HepG2 (cell line): ENCODE data around the gene KRTAP3-2. TPM values are rescaled to one million over a fixed set of nuclear protein-coding genes. Genes with fewer than 3 reads are reported as not detected.
A peak's percentile ranks its signal among the peaks of the same experiment; 100 is the strongest.

Source experiments
- CHD2 ChIP-seq: IDR thresholded peaks from 2 replicates; pipeline ENCODE4 v1.6.1; 2011; ENCODE audit warnings: low read depth, low read length, improper control_type of control experiment
- DPF2 ChIP-seq: sonication (generic); formaldehyde crosslinking; IDR thresholded peaks from 2 replicates; pipeline ENCODE4 v1.4.0; 2020; ENCODE audit warnings: mild to moderate bottlenecking, low read depth, missing genetic modification reagents, borderline replicate concordance
- DR1 ChIP-seq: sonication (generic); formaldehyde crosslinking; IDR thresholded peaks from 2 replicates; pipeline ENCODE4 v1.8.0; 2021; ENCODE audit warnings: mild to moderate bottlenecking, missing genetic modification reagents, inconsistent platforms
- EHMT2 ChIP-seq: fragments of 200-600 bp; sonication (generic); IDR thresholded peaks from 2 replicates; pipeline ENCODE4 v1.7.0; 2017; ENCODE audit warnings: antibody characterized with exemption, low read depth, low read length, borderline replicate concordance
- JARID2 ChIP-seq: sonication (generic); formaldehyde crosslinking; IDR thresholded peaks from 2 replicates; pipeline ENCODE4 v1.8.1; 2023; ENCODE audit warnings: missing genetic modification reagents, inconsistent platforms; ENCODE audit not compliant: insufficient replicate concordance
- KDM1A ChIP-seq: IDR thresholded peaks from 2 replicates; pipeline ENCODE4 v1.6.1; 2016; ENCODE audit warnings: missing compliant biosample characterization
- MIXL1 ChIP-seq: IDR thresholded peaks from 2 replicates; pipeline ENCODE4 v1.6.1; 2016
- NFIC ChIP-seq: IDR thresholded peaks from 2 replicates; pipeline ENCODE4 v1.6.1; 2012; ENCODE audit warnings: mild to moderate bottlenecking, low read length, inconsistent platforms
- NR1H2 ChIP-seq: sonication (generic); formaldehyde crosslinking; IDR thresholded peaks from 2 replicates; pipeline ENCODE4 v1.8.1; 2022; ENCODE audit warnings: low read depth, missing genetic modification reagents, borderline replicate concordance
- PPARG ChIP-seq: conservative IDR thresholded peaks from 2 replicates; pipeline ENCODE4 v1.6.1; 2016; ENCODE audit warnings: missing biosample characterization, missing genetic modification reagents
- REPIN1 ChIP-seq: sonication (generic); formaldehyde crosslinking; IDR thresholded peaks from 2 replicates; pipeline ENCODE4 v1.8.0; 2022; ENCODE audit warnings: missing genetic modification reagents, low read depth, mild to moderate bottlenecking, borderline replicate concordance
- RXRB ChIP-seq: IDR thresholded peaks from 2 replicates; pipeline ENCODE4 v1.6.1; 2016; ENCODE audit warnings: borderline replicate concordance, missing genetic modification reagents, missing compliant biosample characterization
- SRF ChIP-seq: IDR thresholded peaks from 2 replicates; pipeline ENCODE4 v1.6.1; 2011; ENCODE audit warnings: mild to moderate bottlenecking, low read depth, low read length, moderate library complexity
- TCF7 ChIP-seq: sonication (generic); IDR thresholded peaks from 2 replicates; pipeline ENCODE4 v1.6.1; 2016; ENCODE audit warnings: antibody characterized with exemption, low read depth
- TEAD2 ChIP-seq: sonication (generic); formaldehyde crosslinking; IDR thresholded peaks from 2 replicates; pipeline ENCODE4 v1.9.0; 2021; ENCODE audit warnings: missing genetic modification reagents
- TMF1 ChIP-seq: sonication (generic); formaldehyde crosslinking; IDR thresholded peaks from 2 replicates; pipeline ENCODE4 v1.8.1; 2022; ENCODE audit warnings: low read depth, missing genetic modification reagents
- ZBTB8A ChIP-seq: sonication (generic); formaldehyde crosslinking; IDR thresholded peaks from 2 replicates; pipeline ENCODE4 v1.4.0; 2020; ENCODE audit warnings: mild to moderate bottlenecking, low read depth, missing genetic modification reagents, borderline replicate concordance
- ZNF772 ChIP-seq: sonication (generic); formaldehyde crosslinking; IDR thresholded peaks from 2 replicates; pipeline ENCODE4 v1.5.0; 2020; ENCODE audit warnings: mild to moderate bottlenecking, missing genetic modification reagents
- polyA plus RNA-seq, 8 experiments: library from polyadenylated mRNA; depleted of rRNA in 3 of 8; stranded (reverse) in 7 of 8; unstranded in 1 of 8; fragments of >200 nt; fragmentation: Illumina TruSeq in 4 of 8; extraction: Trizol in 4 of 8; gene quantifications; 2 replicates each; pipeline versions ENCODE4 v1.2.1 to v1.2.3, GENCODE V29; 2011 to 2016; ENCODE audit warnings: low read depth in 4 of 8, missing spikeins in 1 of 8, mixed read lengths in 1 of 8; ENCODE audit not compliant: insufficient read depth in 1 of 8
- total RNA-seq, 5 experiments: library from RNA; depleted of rRNA; stranded (reverse); fragments of >200 nt; fragmentation: Illumina TruSeq; extraction: Trizol; gene quantifications; 2 replicates each; pipeline ENCODE4 v1.2.3, GENCODE V29; 2016; ENCODE audit warnings: low read depth in 1 of 5
- TF ChIP-seq, protein P1 (sequence below): sonication (generic); formaldehyde crosslinking; IDR thresholded peaks from 2 replicates; pipeline ENCODE4 v1.5.0; 2020; ENCODE audit warnings: mild to moderate bottlenecking, missing genetic modification reagents
- TF ChIP-seq, protein P2 (sequence below): sonication (generic); formaldehyde crosslinking; IDR thresholded peaks from 2 replicates; pipeline ENCODE4 v1.4.0; 2020; ENCODE audit warnings: mild to moderate bottlenecking, missing genetic modification reagents
- TF ChIP-seq, protein P3 (sequence below): sonication (generic); formaldehyde crosslinking; IDR thresholded peaks from 2 replicates; pipeline ENCODE4 v1.5.1; 2020; ENCODE audit warnings: missing genetic modification reagents, mild to moderate bottlenecking, borderline replicate concordance
- TF ChIP-seq, protein P4 (sequence below): sonication (generic); formaldehyde crosslinking; IDR thresholded peaks from 2 replicates; pipeline ENCODE4 v1.5.1; 2020; ENCODE audit warnings: missing genetic modification reagents, mild to moderate bottlenecking, borderline replicate concordance
- TF ChIP-seq, protein P5 (sequence below): sonication (generic); formaldehyde crosslinking; IDR thresholded peaks from 2 replicates; pipeline ENCODE4 v1.4.0; 2020; ENCODE audit warnings: missing genetic modification reagents, borderline replicate concordance

The KRTAP3-2 gene
- total and polyA plus RNA-seq, 2 of the 13 experiments (the other 11 are each of a cell fraction or from before 2014, with no cell fraction given), result not detected

DNA sequence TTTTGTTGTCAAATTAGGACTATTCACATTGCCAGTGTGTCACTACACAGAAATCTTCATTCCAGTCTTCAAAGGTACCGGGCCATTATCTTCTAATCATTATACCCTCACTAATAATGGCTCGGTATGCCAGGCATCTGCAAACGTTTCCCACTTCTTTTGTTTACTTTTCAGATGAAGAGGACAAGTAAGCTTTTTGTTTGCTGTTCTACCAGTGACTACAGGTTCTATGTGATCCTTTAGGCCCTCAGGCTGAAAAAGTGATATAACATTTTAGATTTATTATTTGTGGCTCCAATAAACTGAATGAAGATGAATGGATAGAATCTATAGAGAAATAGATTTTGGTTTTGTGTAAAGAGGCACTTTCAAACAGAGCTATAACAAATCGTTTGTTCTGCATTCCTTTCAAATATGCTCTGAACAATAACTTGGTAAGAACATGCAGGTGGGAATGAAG, 9.6 kb upstream of the KRTAP3-2 start (continued):
- TF ChIP-seq, protein P1, sequence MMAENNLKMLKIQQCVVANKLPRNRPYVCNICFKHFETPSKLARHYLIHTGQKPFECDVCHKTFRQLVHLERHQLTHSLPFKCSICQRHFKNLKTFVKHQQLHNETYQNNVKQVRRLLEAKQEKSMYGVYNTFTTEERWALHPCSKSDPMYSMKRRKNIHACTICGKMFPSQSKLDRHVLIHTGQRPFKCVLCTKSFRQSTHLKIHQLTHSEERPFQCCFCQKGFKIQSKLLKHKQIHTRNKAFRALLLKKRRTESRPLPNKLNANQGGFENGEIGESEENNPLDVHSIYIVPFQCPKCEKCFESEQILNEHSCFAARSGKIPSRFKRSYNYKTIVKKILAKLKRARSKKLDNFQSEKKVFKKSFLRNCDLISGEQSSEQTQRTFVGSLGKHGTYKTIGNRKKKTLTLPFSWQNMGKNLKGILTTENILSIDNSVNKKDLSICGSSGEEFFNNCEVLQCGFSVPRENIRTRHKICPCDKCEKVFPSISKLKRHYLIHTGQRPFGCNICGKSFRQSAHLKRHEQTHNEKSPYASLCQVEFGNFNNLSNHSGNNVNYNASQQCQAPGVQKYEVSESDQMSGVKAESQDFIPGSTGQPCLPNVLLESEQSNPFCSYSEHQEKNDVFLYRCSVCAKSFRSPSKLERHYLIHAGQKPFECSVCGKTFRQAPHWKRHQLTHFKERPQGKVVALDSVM (CRISPR knock-in tag), result no peak
- TF ChIP-seq DPF2 (CRISPR knock-in tag) (peak; percentile 66; the same call in 1 of the 2 replicates), TCF7 (peak; percentile 98), CHD2 (no peak), EHMT2 (peak; percentile 63), ZNF772 (0 out of 2 replicates have a peak, but pooled peaks have one; percentile 52), JARID2 (CRISPR knock-in tag) (no peak), RXRB (peak; percentile 84), PPARG (CRISPR knock-in tag) (peak; percentile 82), DR1 (CRISPR knock-in tag) (no peak), NR1H2 (CRISPR knock-in tag) (no peak), TMF1 (no peak), SRF (no peak), MIXL1 (CRISPR knock-in tag) (peak; percentile 98), ZBTB8A (CRISPR knock-in tag) (no peak), REPIN1 (CRISPR knock-in tag) (no peak), NFIC (peak; percentile 93), TEAD2 (CRISPR knock-in tag) (no peak), KDM1A (CRISPR knock-in tag) (0 out of 2 replicates have a peak, but pooled peaks have one; percentile 36)
- TF ChIP-seq, protein P2, sequence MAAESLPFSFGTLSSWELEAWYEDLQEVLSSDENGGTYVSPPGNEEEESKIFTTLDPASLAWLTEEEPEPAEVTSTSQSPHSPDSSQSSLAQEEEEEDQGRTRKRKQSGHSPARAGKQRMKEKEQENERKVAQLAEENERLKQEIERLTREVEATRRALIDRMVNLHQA, result no peak
- TF ChIP-seq, protein P3, sequence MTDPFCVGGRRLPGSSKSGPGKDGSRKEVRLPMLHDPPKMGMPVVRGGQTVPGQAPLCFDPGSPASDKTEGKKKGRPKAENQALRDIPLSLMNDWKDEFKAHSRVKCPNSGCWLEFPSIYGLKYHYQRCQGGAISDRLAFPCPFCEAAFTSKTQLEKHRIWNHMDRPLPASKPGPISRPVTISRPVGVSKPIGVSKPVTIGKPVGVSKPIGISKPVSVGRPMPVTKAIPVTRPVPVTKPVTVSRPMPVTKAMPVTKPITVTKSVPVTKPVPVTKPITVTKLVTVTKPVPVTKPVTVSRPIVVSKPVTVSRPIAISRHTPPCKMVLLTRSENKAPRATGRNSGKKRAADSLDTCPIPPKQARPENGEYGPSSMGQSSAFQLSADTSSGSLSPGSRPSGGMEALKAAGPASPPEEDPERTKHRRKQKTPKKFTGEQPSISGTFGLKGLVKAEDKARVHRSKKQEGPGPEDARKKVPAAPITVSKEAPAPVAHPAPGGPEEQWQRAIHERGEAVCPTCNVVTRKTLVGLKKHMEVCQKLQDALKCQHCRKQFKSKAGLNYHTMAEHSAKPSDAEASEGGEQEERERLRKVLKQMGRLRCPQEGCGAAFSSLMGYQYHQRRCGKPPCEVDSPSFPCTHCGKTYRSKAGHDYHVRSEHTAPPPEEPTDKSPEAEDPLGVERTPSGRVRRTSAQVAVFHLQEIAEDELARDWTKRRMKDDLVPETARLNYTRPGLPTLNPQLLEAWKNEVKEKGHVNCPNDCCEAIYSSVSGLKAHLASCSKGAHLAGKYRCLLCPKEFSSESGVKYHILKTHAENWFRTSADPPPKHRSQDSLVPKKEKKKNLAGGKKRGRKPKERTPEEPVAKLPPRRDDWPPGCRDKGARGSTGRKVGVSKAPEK, result no peak
- TF ChIP-seq, protein P4, sequence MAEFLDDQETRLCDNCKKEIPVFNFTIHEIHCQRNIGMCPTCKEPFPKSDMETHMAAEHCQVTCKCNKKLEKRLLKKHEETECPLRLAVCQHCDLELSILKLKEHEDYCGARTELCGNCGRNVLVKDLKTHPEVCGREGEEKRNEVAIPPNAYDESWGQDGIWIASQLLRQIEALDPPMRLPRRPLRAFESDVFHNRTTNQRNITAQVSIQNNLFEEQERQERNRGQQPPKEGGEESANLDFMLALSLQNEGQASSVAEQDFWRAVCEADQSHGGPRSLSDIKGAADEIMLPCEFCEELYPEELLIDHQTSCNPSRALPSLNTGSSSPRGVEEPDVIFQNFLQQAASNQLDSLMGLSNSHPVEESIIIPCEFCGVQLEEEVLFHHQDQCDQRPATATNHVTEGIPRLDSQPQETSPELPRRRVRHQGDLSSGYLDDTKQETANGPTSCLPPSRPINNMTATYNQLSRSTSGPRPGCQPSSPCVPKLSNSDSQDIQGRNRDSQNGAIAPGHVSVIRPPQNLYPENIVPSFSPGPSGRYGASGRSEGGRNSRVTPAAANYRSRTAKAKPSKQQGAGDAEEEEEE, result no peak
- TF ChIP-seq, protein P5, sequence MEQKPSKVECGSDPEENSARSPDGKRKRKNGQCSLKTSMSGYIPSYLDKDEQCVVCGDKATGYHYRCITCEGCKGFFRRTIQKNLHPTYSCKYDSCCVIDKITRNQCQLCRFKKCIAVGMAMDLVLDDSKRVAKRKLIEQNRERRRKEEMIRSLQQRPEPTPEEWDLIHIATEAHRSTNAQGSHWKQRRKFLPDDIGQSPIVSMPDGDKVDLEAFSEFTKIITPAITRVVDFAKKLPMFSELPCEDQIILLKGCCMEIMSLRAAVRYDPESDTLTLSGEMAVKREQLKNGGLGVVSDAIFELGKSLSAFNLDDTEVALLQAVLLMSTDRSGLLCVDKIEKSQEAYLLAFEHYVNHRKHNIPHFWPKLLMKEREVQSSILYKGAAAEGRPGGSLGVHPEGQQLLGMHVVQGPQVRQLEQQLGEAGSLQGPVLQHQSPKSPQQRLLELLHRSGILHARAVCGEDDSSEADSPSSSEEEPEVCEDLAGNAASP (CRISPR knock-in tag), result peak; percentile 47; the same call in 1 of the 2 replicates
